Esophagus squamous epithelium (tissue), 5 donors: ENCODE results near the gene ZNF273. TPM values are rescaled to one million over a fixed set of nuclear protein-coding genes. Genes with fewer than 3 reads are reported as not detected.
"Not testable (repeated sequence)": the region's sequence is repeated elsewhere in the genome, so short reads cannot be mapped to it uniquely, and the experiment has no call there.

Experiments
- DNase-seq: peaks from one replicate; lab custom pipeline; 2025; lab: John Stamatoyannopoulos, UW
- H3K27ac ChIP-seq, 4 donors: fragments of 200-600 bp; sonication (generic); one replicate each; pipeline ENCODE4 v1.5.1; 2016 to 2019; ENCODE audit warnings: mild to moderate bottlenecking in 1 of 4
- H3K27me3 ChIP-seq, 4 donors: fragments of 200-600 bp; sonication (generic); 1 replicate in 3 of 4; 2 replicates in 1 of 4; pipeline versions ENCODE4 v1.5.1 to v1.6.0; 2017 to 2021; ENCODE audit warnings: antibody characterized with exemption in 1 of 4
- H3K36me3 ChIP-seq, 3 donors: fragments of 200-600 bp; sonication (generic); one replicate each; pipeline ENCODE4 v1.5.1; 2016 to 2019
- H3K4me1 ChIP-seq, 3 donors: fragments of 200-600 bp; sonication (generic); one replicate each; pipeline ENCODE4 v1.5.1; 2017 to 2019
- H3K4me3 ChIP-seq, 4 donors: fragments of 200-600 bp; sonication (generic); 1 replicate in 3 of 4; 2 replicates in 1 of 4; pipeline ENCODE4 v1.5.1; 2016 to 2019; ENCODE audit warnings: mild to moderate bottlenecking in 2 of 4, moderate library complexity in 1 of 4
- H3K9me3 ChIP-seq, 3 donors: fragments of 200-600 bp; sonication (generic); one replicate each; pipeline ENCODE4 v1.5.1; 2016 to 2019
- POLR2A ChIP-seq, 4 donors: fragments of 450-650 bp; IDR thresholded peaks; one replicate each; pipeline ENCODE4 v1.6.1; 2017; ENCODE audit warnings: antibody characterized with exemption in 4 of 4, mild to moderate bottlenecking in 4 of 4, moderate library complexity in 3 of 4
- WGBS, 2 donors: methylation state at CpG; one replicate each; pipeline ENCODE4 v1.1.5; 2018; 5-methylcytosine and 5-hydroxymethylcytosine counted together
- intact Hi-C: fragments of 100-400 bp; cut with DNase I; formaldehyde crosslinking; loops from one replicate; pipeline ENCODE4 v1.15.0; 2022
- total RNA-seq, 4 donors: library from RNA; depleted of rRNA; stranded (reverse); fragments of >200 nt; gene quantifications; one replicate each; pipeline ENCODE4 v1.1.0, GENCODE V29; 2016
- TF ChIP-seq, protein P1 (sequence below), 6 experiments: fragments of 450-650 bp in 4 of 6; fragments of 200-600 bp in 2 of 6; sonication (generic) in 2 of 6; IDR thresholded peaks; one replicate each; pipeline ENCODE4 v1.5.1; 2016 to 2019; ENCODE audit warnings: antibody characterized with exemption in 6 of 6, mild to moderate bottlenecking in 4 of 6, moderate library complexity in 4 of 6
- donor health status: DM: yes; HTN: yes; CAD: no.

ZNF273 gene
- total RNA-seq, 4 donors from 2014 or later, result 8.0 to 43.3 (median 14.0) TPM

DNA sequence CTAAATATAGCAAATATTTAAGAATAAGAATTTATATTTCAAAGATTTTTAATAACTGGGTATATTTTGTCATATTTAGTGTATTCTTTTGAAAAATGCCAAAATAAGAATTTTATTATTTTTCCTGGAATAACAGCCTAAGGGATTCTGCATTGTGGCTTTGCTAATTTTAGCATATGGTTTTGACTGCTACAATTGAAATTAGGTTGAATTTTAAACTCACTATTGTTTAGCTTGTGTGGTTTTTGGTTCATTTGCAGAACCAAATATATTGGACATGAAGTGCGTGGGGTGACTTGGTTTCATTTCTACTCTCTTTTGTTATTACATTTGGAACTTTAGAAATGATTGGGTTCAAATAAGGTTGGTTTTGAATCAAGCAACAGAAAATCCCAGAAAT, 35.5 kb downstream of the ZNF273 start:
- WGBS, 2 donors, result 79 to 90% methylated on average over 1 of the region's 1 CpG

DNA sequence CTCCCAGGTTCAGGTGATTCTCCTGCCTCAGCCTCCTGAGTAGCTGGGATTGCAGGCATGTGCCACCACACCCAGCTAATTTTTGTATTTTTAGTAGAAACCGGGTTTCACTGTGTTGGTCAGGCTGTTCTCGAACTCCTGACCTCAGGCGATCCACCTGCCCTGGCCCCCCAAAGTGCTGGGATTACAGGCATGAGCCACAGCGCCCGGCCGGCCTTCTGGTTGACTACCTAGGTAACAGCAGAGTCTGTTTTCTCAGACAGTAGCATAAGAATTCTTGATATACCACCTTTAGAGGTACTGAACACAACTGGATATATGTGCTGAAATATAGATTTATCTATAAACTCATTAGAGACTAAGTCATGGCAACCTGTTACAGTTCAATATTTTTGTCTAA, 36.9 kb downstream of the ZNF273 start:
- H3K4me3 ChIP-seq, H3K27me3 ChIP-seq, H3K27ac ChIP-seq, H3K4me1 ChIP-seq, DNase-seq, H3K9me3 ChIP-seq, intact Hi-C loops, H3K36me3 ChIP-seq: not testable (repeated sequence)
- WGBS, 2 donors, result 91 to 93% methylated on average over 5 of the region's 6 CpGs

More for the DNA sequence above, 35.5 kb downstream of the ZNF273 start:
- H3K4me1 ChIP-seq, result no peaks in the 10 kb centered on the region
- TF ChIP-seq, protein P1, sequence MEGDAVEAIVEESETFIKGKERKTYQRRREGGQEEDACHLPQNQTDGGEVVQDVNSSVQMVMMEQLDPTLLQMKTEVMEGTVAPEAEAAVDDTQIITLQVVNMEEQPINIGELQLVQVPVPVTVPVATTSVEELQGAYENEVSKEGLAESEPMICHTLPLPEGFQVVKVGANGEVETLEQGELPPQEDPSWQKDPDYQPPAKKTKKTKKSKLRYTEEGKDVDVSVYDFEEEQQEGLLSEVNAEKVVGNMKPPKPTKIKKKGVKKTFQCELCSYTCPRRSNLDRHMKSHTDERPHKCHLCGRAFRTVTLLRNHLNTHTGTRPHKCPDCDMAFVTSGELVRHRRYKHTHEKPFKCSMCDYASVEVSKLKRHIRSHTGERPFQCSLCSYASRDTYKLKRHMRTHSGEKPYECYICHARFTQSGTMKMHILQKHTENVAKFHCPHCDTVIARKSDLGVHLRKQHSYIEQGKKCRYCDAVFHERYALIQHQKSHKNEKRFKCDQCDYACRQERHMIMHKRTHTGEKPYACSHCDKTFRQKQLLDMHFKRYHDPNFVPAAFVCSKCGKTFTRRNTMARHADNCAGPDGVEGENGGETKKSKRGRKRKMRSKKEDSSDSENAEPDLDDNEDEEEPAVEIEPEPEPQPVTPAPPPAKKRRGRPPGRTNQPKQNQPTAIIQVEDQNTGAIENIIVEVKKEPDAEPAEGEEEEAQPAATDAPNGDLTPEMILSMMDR (IDR thresholded peaks at IDR 0.05), result no peak
- TF ChIP-seq POLR2A (IDR thresholded peaks at IDR 0.05), result no peak
- no peak overlapping the region for H3K27ac ChIP-seq
- peaks cover 0 to 12% (median 6%) of the 10 kb centered on the region in 3 donors for H3K9me3 ChIP-seq
- intact Hi-C loops, result no loop called here
- no peak for DNase-seq
- H3K27me3 ChIP-seq, result no peaks in the 10 kb centered on the region
- H3K36me3 ChIP-seq, result no peaks in the 10 kb centered on the region
- no peak overlapping the region for H3K4me3 ChIP-seq

DNA sequence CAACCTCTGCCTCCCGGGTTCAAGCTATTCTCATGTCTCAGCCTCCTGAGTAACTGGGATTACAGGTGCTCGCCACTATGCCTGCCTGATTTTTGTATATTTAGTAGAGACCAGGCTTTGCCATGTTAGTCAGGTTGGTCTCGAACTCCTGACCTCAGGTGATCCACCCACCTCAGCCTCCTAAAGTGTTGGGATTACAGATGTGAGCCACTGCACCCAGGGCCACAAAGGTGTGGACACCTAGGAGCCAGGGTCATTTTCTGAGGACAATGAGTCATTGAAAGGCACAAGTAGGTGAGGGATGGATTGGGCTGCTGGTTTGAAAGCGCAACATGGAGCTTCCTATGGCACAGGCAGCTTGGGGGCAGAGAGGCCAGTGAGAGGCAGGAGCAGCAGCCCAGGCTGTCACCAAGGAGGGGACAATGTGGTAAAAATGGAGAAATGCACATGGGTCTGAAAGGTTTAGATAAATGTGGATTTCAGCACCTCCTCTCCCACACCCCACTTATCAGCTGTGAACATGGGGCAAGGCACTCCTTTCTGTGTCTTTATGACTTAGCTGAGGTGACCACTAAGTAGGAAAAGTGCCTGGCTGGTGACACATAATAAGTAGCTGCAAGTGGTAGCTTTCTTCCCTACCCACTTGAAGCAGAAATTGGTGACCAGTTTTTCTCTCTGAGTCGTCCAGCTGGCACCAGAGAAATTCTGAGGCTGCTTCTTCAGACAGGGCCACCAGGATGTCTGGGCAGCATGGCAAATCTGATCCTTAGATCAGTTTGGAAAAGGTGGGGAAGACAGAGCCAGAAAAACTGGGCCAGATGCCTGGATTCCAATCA, 41.8 kb downstream of the ZNF273 start:
- 71 to 74% methylated on average over 2 to 5 of the region's 5 CpGs for WGBS, 2 donors
- H3K36me3 ChIP-seq, H3K4me3 ChIP-seq, intact Hi-C loops, DNase-seq, H3K9me3 ChIP-seq: not testable (repeated sequence)
- Histone ChIP-seq H3K27me3 (peaks cover 0 to 39% (median 7%) of the 10 kb centered on the region in 4 donors), H3K4me1 (peaks cover 11 to 31% (median 13%) of the 10 kb centered on the region in 3 donors), H3K27ac (peak overlapping the region in 2 of 4 donors; percentile 51 to 58)

DNA sequence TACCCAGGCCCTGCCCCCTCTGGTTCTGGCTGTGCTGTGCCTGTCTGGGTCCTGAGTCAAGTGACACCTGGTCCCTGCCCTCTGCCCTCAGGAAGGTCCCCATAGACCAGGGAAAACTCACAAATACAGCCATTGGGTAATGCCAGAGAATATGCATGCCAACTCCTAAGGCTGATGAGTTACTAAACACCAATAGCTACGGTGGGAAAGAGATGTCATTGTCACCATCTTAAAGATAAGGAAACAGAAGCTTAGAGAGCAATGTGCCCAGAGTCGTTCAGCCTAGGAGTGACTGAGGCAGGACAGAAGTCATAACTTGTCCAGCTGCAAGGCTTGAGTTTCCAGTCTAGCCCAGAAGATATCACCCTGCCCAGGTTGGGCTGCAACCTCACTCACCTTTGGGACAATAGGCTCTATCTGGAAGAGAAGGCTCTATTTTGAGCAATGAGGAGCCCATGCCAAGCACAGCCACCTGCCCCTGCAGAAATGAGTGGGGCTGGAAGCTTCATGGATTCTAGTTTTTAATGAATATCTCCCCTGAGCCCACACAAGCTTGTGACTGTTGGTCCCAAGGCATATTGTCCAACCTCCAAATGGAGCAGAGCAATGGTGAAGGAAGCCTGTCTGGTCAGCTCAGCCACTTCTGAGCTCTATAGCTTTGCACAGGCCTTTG, 42.6 kb downstream of the ZNF273 start:
- intact Hi-C loops, result no loop called here
- DNase-seq, result no peak
- 28 to 40% methylated on average over 2 of the region's 2 CpGs for WGBS, 2 donors
- Histone ChIP-seq H3K4me3 (no peak overlapping the region), H3K27me3 (peaks cover 0 to 43% (median 7%) of the 10 kb centered on the region in 4 donors), H3K4me1 (peaks cover 11 to 35% (median 13%) of the 10 kb centered on the region in 3 donors), H3K9me3 (no peaks in the 10 kb centered on the region), H3K27ac (peak overlapping the region in 2 of 4 donors; percentile 51 to 58), H3K36me3 (no peaks in the 10 kb centered on the region)
- no peak for TF ChIP-seq POLR2A (IDR thresholded peaks at IDR 0.05)
- TF ChIP-seq, protein P1 (IDR thresholded peaks at IDR 0.05), result no peak

DNA sequence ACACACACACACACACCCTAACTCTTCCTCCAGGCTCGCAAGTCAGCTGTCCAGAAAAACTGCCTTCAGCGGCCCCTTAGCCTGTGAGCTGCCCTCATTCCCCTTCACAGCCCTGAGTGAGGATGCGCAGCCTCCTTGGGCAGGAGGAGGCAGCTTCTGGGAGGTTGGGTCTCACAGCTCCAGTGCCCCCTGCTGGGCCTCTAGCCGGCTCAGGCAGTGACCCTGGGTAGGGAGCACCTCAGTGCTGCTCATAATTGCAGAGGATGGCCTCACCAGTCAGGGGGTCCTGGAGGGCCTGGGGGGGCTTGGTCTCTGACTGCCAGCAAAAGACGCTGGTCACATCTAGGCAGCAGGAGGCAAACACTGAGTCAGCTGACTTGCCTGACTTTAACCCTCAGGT, 43.7 kb downstream of the ZNF273 start:
- Histone ChIP-seq H3K4me1 (peaks cover 11 to 41% (median 13%) of the 10 kb centered on the region in 3 donors), H3K9me3 (no peaks in the 10 kb centered on the region), H3K4me3 (peak overlapping the region; percentile 40 to 62 (median 54)), H3K27me3 (peaks cover 0 to 44% (median 7%) of the 10 kb centered on the region in 4 donors), H3K36me3 (no peaks in the 10 kb centered on the region), H3K27ac (peak overlapping the region in 1 of 4 donors; percentile 51)
- DNase-seq, result no peak
- 50% methylated on average over 4 of the region's 5 CpGs; no CpG with 5 or more reads in 1 of the 2 donors for WGBS, 2 donors
- intact Hi-C loops, result no loop called here
- TF ChIP-seq, protein P1 (IDR thresholded peaks at IDR 0.05), result peak in 2 of 6 experiments; percentile 18 to 27
- no peak for TF ChIP-seq POLR2A (IDR thresholded peaks at IDR 0.05)
